ENCODE results near the gene GFM1.

GFM1 gene

GRCh38 chr3:158727206-158728060 is 83.1 kb downstream of the GFM1 start:
- DNase-seq, result peak; percentile 71

GRCh38 chr3:158728061-158728377 is 83.7 kb downstream of the GFM1 start:
- no peak for DNase-seq

GRCh38 chr3:158728851-158729250 is 84.5 kb downstream of the GFM1 start:
- no peak for DNase-seq

GRCh38 chr3:158731486-158731885 is 87.2 kb downstream of the GFM1 start:
- DNase-seq, result no peak

GRCh38 chr3:158731938-158732855 is 87.9 kb downstream of the GFM1 start, which contains the start of gene RARRES1:
Gene RARRES1, minus strand, starts transcription at chr3:158732457. Its CDS starts 42 bp downstream, at chr3:158732415.
- peak; percentile 53 for DNase-seq

GRCh38 chr3:158732856-158733200 is 88.5 kb downstream of the GFM1 start:
- DNase-seq, result no peak

- DNase-seq, result no peak
Measured at GRCh38 chr3:158733656-158734055, 89.3 kb downstream of the GFM1 start.

- DNase-seq, result no peak
Measured at GRCh38 chr3:158735296-158736033, 91.1 kb downstream of the GFM1 start.

GRCh38 chr3:158737410-158737809 is 93.1 kb downstream of the GFM1 start:
- no peak for DNase-seq

- no peak for DNase-seq
Measured at GRCh38 chr3:158737976-158738615, 93.8 kb downstream of the GFM1 start.

- DNase-seq, result no peak
Measured at GRCh38 chr3:158738653-158739052, 94.3 kb downstream of the GFM1 start.

- no peak for DNase-seq
Measured at GRCh38 chr3:158739078-158739477, 94.8 kb downstream of the GFM1 start.

- DNase-seq, result no peak
Measured at GRCh38 chr3:158739661-158740060, 95.3 kb downstream of the GFM1 start.

Data from activated CD4-positive, alpha-beta T cell treated with anti-CD3 and anti-CD28 coated beads, Interleukin-2, Interleukin-6, amounts not matched to agents 100 ng/mL and 50 ng/mL, durations not matched to agents 16 hours and 8 hours (primary cell).